Upper lobe of right lung (tissue), 1 donor: Measurements from ENCODE around the gene IGSF21. TPM values are rescaled to one million over a fixed set of nuclear protein-coding genes. Genes with fewer than 3 reads are reported as not detected.
"Not testable (repeated sequence)": the region's sequence is repeated elsewhere in the genome, so short reads cannot be mapped to it uniquely, and the experiment has no call there.

ENCODE experiments used
- ATAC-seq: fragments of 200-7000 bp; cut with Tn5 transposase; one replicate; pipeline ENCODE4 v1.9.1; 2020; ENCODE audit warnings: mild to moderate bottlenecking, moderate library complexity
- DNase-seq: peaks from one replicate; pipeline ENCODE4 v3.0.0-alpha.2; 2020
- H3K27ac ChIP-seq: fragments of 200-600 bp; one replicate; pipeline ENCODE4 v1.8.0; 2022
- H3K27me3 ChIP-seq: fragments of 200-600 bp; one replicate; pipeline ENCODE4 v1.8.0; 2022; ENCODE audit warnings: mild to moderate bottlenecking
- H3K36me3 ChIP-seq: fragments of 200-600 bp; one replicate; pipeline ENCODE4 v1.8.0; 2022
- H3K4me1 ChIP-seq: fragments of 200-600 bp; one replicate; pipeline ENCODE4 v1.8.0; 2022
- H3K4me3 ChIP-seq: fragments of 200-600 bp; one replicate; pipeline ENCODE4 v1.8.0; 2022; ENCODE audit warnings: mild to moderate bottlenecking
- H3K9me3 ChIP-seq: fragments of 200-600 bp; one replicate; pipeline ENCODE4 v1.8.0; 2022
- intact Hi-C: fragments of 100-400 bp; cut with DNase I; formaldehyde crosslinking; loops from one replicate; pipeline ENCODE4 v1.11.0; 2022
- total RNA-seq: library from RNA; stranded (reverse); fragmentation: NEBNext Ultra II Directional; extraction: Animal tissue kit (Norgen Biotek cat#: 25700); gene quantifications from one replicate; pipeline ENCODE4 v1.2.1, GENCODE V29; 2021
- TF ChIP-seq, protein P1 (sequence below): fragments of 200-600 bp; IDR thresholded peaks from one replicate; pipeline ENCODE4 v1.8.0; 2022; ENCODE audit warnings: antibody characterized with exemption
- donor health status: DM: no; HTN: yes; CAD: no; lungs with severe emphysema.

Gene IGSF21
- total RNA-seq, 1 donor from 2014 or later = 3.2 TPM

- ATAC-seq = no peak
- no peak overlapping the region for H3K4me3 ChIP-seq
- H3K27ac ChIP-seq = no peak overlapping the region
- intact Hi-C loops = no loop called here
- TF ChIP-seq, protein P1, sequence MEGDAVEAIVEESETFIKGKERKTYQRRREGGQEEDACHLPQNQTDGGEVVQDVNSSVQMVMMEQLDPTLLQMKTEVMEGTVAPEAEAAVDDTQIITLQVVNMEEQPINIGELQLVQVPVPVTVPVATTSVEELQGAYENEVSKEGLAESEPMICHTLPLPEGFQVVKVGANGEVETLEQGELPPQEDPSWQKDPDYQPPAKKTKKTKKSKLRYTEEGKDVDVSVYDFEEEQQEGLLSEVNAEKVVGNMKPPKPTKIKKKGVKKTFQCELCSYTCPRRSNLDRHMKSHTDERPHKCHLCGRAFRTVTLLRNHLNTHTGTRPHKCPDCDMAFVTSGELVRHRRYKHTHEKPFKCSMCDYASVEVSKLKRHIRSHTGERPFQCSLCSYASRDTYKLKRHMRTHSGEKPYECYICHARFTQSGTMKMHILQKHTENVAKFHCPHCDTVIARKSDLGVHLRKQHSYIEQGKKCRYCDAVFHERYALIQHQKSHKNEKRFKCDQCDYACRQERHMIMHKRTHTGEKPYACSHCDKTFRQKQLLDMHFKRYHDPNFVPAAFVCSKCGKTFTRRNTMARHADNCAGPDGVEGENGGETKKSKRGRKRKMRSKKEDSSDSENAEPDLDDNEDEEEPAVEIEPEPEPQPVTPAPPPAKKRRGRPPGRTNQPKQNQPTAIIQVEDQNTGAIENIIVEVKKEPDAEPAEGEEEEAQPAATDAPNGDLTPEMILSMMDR = no peak
- no peaks in the 10 kb centered on the region for H3K9me3 ChIP-seq
- no peaks in the 10 kb centered on the region for H3K4me1 ChIP-seq
- peaks cover 8% of the 10 kb centered on the region for H3K27me3 ChIP-seq
- DNase-seq = no peak
- H3K36me3 ChIP-seq = no peaks in the 10 kb centered on the region
These were observed 252.7 kb downstream of the IGSF21 start for GRCh38 chr1:18360251-18360650.

DNA sequence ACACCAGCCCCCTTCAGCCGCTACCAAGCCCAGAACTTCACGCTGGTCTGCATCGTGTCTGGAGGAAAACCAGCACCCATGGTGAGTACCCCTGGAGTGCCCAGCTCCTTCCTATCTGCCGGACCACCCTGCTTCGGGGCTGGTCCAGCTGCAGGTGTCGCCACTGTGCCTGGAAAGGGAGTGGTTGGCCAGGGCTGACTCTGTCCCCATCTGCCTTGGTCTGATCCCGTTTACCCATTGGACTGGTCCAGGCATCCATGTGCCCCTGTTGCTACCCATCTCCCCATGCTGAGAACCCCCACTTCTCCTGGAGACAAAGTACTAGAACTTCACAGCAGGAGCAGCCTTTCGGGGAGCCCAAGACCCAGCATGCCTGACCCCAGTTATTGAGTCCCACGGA is 254.6 kb downstream of the IGSF21 start:
- no peaks in the 10 kb centered on the region for H3K36me3 ChIP-seq
- H3K27me3 ChIP-seq = peaks cover 11% of the 10 kb centered on the region
- no peaks in the 10 kb centered on the region for H3K4me1 ChIP-seq
- TF ChIP-seq, protein P1 = no peak
- no peak overlapping the region for H3K27ac ChIP-seq
- DNase-seq = peak; percentile 47
- no peak for ATAC-seq
- no peaks in the 10 kb centered on the region for H3K9me3 ChIP-seq
- no peak overlapping the region for H3K4me3 ChIP-seq
- intact Hi-C loops = no loop called here

GRCh38 chr1:18363436-18363835 is 255.8 kb downstream of the IGSF21 start:
- ATAC-seq (no peak), DNase-seq (peak; percentile 33)
- no peaks in the 10 kb centered on the region for H3K9me3 ChIP-seq
- H3K27ac ChIP-seq = no peak overlapping the region
- TF ChIP-seq, protein P1 = no peak
- H3K27me3 ChIP-seq = peaks cover 11% of the 10 kb centered on the region
- intact Hi-C loops = no loop called here
- H3K4me1 ChIP-seq = no peaks in the 10 kb centered on the region
- no peaks in the 10 kb centered on the region for H3K36me3 ChIP-seq
- no peak overlapping the region for H3K4me3 ChIP-seq

- DNase-seq = peak; percentile 54
- no peak overlapping the region for H3K4me3 ChIP-seq
These were observed 257.6 kb downstream of the IGSF21 start for GRCh38 chr1:18365099-18365705.

GRCh38 chr1:18372505-18372904 is 264.9 kb downstream of the IGSF21 start:
- intact Hi-C loops, H3K27me3 ChIP-seq, ATAC-seq, DNase-seq, H3K36me3 ChIP-seq, H3K27ac ChIP-seq, H3K4me1 ChIP-seq, H3K9me3 ChIP-seq, H3K4me3 ChIP-seq: not testable (repeated sequence)

More at GRCh38 chr1:18365099-18365705, 257.6 kb downstream of the IGSF21 start:
- Histone ChIP-seq H3K4me1 (no peaks in the 10 kb centered on the region), H3K27ac (no peak overlapping the region), H3K27me3 (peaks cover 11% of the 10 kb centered on the region), H3K36me3 (no peaks in the 10 kb centered on the region), H3K9me3 (no peaks in the 10 kb centered on the region)
- no peak for ATAC-seq
- intact Hi-C loops = no loop called here
- TF ChIP-seq, protein P1 = no peak

DNA sequence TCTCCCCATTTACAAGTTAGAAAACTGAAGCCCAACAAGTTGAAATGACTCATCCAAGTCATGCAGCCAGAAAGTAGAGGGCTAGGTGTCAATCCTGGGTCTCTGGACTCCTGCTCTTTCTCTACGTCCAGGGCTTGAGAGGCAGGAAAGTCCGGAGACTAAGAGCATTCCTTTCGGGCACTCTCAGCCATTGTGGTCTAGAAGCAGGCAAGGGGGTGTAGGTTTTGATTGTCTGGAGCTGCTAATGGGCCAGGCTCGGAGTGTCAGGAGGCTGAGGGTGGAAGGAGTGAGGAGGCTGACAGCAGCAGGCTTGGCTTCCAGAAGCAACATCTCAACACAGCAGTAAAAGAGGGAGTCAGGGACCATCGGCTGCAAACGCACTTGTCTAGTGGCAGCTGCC is 265.6 kb downstream of the IGSF21 start:
- TF ChIP-seq, protein P1 = no peak
- no peaks in the 10 kb centered on the region for H3K36me3 ChIP-seq
- no peaks in the 10 kb centered on the region for H3K4me1 ChIP-seq
- DNase-seq = no peak
- no peaks in the 10 kb centered on the region for H3K9me3 ChIP-seq
- no peak overlapping the region for H3K27ac ChIP-seq
- no peaks in the 10 kb centered on the region for H3K27me3 ChIP-seq
- ATAC-seq = no peak
- no peak overlapping the region for H3K4me3 ChIP-seq
- intact Hi-C loops = no loop called here
